ENCODE measurements around the gene CLIC6.
A peak's percentile ranks its signal among the peaks of the same experiment; 100 is the strongest.
"Not testable (repeated sequence)": the region's sequence is repeated elsewhere in the genome, so short reads cannot be mapped to it uniquely, and the experiment has no call there.

The CLIC6 gene

DNA sequence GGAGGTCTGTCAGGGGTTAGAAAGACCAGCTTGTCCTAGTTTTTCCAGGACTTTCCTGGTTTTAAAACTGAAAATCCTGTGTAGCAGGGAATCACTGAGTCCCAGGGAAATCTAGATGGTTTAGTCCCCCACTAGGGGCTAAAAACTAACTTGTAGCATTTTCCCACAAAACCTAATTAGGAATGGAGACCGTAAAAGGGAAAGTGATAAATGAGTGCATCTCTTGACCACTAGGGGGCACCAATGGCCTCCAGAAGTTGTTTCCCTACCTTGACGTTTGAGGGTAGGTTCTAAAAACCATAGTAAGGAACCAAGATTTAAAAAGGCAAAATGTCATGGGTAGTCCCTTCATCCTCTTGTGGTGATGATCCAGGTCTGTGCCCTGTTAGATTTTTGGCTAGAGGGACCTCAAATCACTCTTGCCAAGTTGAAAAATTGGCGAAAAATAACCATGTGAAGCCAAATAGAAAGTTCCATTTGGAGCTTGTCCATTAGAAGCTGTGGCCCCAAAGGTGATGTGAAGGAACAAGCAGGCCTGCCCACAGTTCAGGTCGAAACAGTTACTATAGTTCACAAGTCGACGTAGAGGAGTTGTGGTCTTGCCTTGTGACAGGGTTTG, 24.5 kb downstream of the CLIC6 start:
- DNase-seq, result peak in 3 of 5 donors; percentile 19 to 48 (median 48)

DNA sequence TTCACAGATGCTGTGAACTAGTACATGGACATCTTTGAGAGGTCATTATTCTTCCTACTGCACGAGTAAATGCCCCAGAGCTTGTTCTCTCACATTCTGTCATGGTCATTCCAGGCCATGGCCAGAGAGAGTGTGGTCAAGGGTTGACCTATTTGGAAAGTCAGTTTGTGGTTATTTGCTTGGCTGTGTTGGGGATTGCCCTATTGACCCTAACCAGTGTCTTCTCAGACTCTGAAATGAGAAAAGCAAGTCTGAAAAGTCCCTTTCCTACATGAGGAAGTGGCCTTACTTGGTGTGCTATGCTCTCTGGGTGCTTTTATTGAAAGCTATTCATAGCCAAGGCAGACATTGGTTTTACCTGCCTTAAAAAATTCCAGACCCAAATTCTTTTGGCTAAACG, 26.6 kb downstream of the CLIC6 start:
- no peak for DNase-seq

GRCh38 chr21:34696121-34696520, 27.3 kb downstream of the CLIC6 start:
- DNase-seq, result no peak

- DNase-seq, result no peak
These were observed 29.0 kb downstream of the CLIC6 start for GRCh38 chr21:34697826-34698225.

DNA sequence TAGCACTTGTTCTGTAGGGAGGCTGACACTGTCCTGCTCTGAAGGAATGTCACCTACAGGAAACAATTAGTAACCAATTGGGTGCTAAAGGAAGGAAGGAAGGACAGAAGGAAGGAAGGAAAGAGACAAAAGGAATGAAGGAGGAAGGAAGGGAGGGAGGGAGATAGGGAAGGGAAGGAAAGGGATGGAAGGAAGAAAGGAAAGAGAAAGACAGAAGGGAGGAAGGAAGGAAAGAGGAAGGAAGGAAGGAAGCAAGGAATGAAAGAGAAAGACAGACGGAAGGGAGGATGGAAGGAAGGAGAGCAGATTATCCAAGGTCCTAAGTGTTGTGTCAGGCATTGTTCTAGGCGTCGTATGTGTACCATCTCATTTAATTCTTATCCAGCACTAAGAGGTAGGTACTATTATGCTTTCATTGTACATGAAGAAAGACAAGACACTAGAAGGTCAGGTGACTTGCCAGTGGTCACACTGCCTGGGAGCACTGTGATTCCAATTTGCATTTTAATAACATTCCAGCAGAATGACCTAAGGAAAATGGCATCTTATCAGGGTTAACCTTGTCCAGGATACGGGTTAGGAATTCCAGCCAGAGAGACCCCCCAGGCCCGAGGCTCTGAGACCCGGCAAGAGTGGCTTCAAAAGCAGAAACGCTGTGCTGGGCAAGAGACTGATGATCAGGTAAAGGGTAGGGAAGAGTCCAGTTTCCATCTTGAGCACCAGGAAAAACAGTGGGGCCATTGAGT, 29.6 kb downstream of the CLIC6 start:
- DNase-seq, result no peak

- no peak for DNase-seq
These were observed 31.8 kb downstream of the CLIC6 start for GRCh38 chr21:34700605-34701004.

- DNase-seq, result no peak
These were observed 32.9 kb downstream of the CLIC6 start for GRCh38 chr21:34701726-34702125.

- DNase-seq, result no peak
These were observed 33.8 kb downstream of the CLIC6 start for GRCh38 chr21:34702341-34703170.

- no peak for DNase-seq
These were observed 34.8 kb downstream of the CLIC6 start for GRCh38 chr21:34703571-34703970.

DNA sequence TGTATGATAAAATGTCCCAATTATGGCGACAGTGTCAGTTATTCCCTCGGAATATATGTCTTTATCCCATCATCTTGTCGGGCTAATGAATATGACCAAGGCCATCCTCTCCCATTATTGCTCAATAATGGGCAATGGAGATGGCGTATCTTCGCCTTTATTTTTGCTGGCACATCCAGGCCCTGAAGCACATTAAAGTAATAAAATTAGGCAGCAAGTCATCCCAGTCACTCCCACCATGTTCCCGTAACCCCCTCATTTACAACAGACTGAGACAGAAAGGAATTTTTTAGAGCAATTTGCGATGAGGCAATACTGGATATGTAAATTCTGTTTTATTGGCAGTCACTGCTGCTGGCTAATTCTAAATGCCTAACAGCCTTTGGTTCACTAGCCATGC, 35.3 kb downstream of the CLIC6 start:
- no peak for DNase-seq

- no peak for DNase-seq
These were observed 36.2 kb downstream of the CLIC6 start for GRCh38 chr21:34705011-34705410.

DNA sequence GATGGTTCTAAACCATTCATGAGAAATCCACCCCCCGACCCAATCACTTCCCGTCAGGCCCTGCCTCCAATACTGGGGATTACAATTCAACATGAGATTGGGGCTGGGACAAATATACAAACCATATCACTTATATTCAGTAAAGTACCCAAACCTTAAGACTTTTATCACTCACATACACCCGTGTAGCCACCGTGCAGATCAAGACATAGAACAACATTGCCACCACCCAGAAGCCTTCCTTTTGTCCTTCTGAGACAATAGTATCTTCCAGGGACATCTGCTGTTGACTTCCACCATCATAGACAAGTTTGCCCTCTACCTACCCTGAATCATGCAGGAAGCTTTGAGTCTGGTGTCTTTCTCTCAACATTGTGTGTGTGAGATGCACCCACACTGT, 37.5 kb downstream of the CLIC6 start:
- no peak for DNase-seq

GRCh38 chr21:34707876-34708325, 39.1 kb downstream of the CLIC6 start:
- DNase-seq, result peak in 1 of 5 donors; percentile 76

DNA sequence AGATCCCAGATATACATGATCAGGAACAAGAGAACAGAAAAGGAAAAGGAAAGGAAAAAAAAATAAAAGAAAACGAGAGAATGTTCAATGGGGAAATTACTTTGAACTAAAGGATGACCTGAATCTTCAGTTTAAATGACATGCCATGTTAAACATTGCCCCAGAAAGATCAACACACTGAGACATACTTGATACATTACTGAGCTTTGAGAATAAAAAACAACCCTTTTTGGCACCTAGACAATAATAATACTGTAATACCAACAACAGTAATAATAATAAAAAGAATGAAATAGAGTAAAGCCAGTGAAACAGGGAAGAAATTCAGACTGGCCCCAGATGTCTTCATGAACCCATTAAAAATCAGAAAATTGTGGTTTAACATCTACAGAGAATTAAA, 44.8 kb downstream of the CLIC6 start:
- DNase-seq, result no peak

GRCh38 chr21:34715518-34715917, 46.7 kb downstream of the CLIC6 start:
- peak in 1 of 5 donors; percentile 32 for DNase-seq

DNA sequence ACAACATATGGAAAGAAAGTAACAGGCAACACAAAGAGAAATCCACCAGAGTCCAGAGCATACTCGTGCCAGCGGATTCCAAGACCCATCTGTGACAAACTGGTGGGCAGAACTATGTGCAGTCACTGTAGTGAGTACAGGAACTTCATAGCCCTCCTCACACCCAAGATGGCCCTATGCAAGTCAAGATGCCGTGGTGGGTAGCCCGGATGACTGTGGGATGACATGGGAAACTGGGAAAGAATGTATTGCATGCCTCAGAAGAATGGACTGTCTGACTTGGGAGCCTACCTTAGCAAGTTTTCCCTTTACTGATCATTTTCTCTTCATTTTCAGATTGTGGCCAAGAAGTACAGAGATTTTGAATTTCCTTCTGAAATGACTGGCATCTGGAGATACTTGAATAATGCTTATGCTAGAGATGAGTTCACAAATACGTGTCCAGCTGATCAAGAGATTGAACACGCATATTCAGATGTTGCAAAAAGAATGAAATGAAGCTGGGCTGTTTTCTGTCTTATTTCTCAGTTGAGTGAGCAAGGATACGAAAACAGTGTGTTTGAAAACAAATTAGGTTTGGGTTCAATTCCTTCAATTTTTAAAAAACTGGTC, 47.3 kb downstream of the CLIC6 start:
- peak in 1 of 5 donors; percentile 49 for DNase-seq

- not testable (repeated sequence) for DNase-seq
These were observed 49.7 kb downstream of the CLIC6 start for GRCh38 chr21:34718529-34718928.

DNA sequence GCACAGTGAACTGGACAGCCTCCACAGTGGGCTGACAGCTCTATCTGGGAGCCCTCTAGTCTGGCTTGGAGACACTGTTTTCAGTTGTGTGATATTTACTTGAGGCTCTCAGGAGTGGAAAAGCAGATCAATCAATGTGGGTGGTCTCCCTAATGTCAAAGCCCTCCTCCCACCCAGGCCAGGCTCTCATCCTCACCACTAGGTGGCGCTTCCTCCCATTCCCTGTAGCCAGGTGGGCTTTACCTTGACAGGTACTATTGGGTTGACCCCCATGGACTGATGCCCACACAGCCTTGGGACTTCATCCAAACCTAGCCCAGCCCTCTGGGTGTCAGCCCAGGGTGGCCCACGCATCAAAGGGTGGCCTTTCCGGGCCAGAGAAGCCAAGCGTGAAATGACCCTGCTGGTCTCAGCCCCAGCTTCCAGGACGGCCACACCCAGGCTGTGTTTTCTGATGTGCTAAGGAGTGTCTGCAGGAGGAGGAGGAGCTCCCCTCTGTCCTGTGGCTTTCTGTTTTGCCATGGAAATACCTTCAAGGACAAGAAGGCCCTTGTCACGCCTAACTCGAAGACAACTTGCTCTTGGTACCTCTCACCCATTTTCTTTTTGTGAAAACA, 54.0 kb downstream of the CLIC6 start:
- DNase-seq, result peak in 1 of 5 donors; percentile 10

DNA sequence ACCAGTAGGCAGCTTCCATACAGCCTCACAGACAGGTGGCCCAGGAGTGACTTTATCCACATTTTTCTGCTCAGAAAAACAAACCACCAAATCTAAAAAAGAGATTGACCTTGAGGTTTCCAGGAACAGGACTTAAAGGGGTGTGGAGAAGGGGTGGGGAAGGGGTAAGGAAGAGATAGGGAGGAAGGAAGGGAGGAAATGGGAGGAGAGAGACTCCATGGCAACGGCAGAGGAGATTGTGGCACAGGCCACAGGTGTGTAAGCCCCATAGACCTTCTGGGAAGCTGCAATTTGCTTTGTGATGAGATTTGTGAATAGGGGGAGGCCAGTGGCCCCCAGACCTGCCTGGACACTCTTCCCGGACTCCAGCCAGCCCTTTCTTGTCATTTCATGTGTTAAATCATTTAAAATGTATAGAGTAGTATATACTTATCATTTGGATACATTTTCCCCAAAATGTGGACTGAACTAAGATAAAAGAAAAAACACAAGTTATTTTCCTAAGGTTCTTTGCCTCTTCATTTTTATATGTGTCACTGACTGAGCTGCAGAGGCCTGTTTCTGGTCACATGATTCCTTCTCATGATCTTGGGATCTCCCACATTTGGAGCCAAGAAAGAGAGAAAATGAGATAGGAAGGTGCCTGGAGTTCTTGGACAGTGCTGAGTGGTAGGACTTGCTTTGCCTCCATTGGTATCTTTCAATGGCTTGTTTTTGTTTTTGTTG, 55.5 kb downstream of the CLIC6 start:
- no peak for DNase-seq

- no peak for DNase-seq
These were observed 56.0 kb downstream of the CLIC6 start for GRCh38 chr21:34724857-34725195.

GRCh38 chr21:34726627-34727337, 58.0 kb downstream of the CLIC6 start:
- DNase-seq, result peak in 1 of 5 donors; percentile 37

Measured in T-helper 1 cell (primary cell).